HCT116 (cell line): Measurements from ENCODE around the gene SMCO4. TPM values are rescaled to one million over a fixed set of nuclear protein-coding genes. Genes with fewer than 3 reads are reported as not detected.

ENCODE experiments used
- ATAC-seq: fragments of 200-7000 bp; cut with Tn5 transposase; 2 replicates; pipeline ENCODE4 v1.9.1; 2020; ENCODE audit warnings: mild to moderate bottlenecking, moderate library complexity
- BruUV-seq: library from RNA; stranded (reverse); fragments of 400-500 nt; replicated peaks from 2 replicates; lab custom pipeline; 2021; lab: Mats Ljungman, UMichigan
- CTCF ChIA-PET: fragments of 300-600 bp; sonication (Branson Sonifier 250); formaldehyde crosslinking; loops from one replicate; lab custom pipeline; 2021; ENCODE audit warnings: antibody characterized with exemption; lab: Charles Lee
- POLR2A ChIA-PET: fragments of 300-600, 350-600 bp; sonication (Branson Sonifier 250); formaldehyde crosslinking; loops from one replicate; lab custom pipeline; 2021; ENCODE audit warnings: antibody characterized with exemption; lab: Charles Lee
- RAD21 ChIA-PET, 2 experiments: fragments of 300-600 bp; sonication (Branson Sonifier 250); formaldehyde crosslinking; loops; one replicate each; lab custom pipeline; 2023; ENCODE audit warnings: low total read pairs in 2 of 2; ENCODE audit not compliant: uncharacterized antibody in 2 of 2, unreplicated experiment in 2 of 2, low non-redundant PET in 1 of 2; lab: Charles Lee
- DNase-seq: peaks from one replicate; pipeline ENCODE4 v3.0.0-alpha.2; 2010; ENCODE audit warnings: low read depth, low spot score
- H2AFZ ChIP-seq: fragments of 200-600 bp; shearing (Covaris generic), sonication (generic); 2 replicates; pipeline ENCODE4 v1.6.1; 2017; ENCODE audit warnings: low read depth, mixed run types, mixed read lengths, antibody characterized with exemption, low read length; ENCODE audit not compliant: poor library complexity, severe bottlenecking
- H3K27ac ChIP-seq: 2 replicates; pipeline ENCODE4 v1.5.1; 2012; ENCODE audit warnings: low read depth, low read length
- H3K27me3 ChIP-seq: fragments of 200-600 bp; sonication (generic); 2 replicates; pipeline ENCODE4 v1.6.1; 2016; ENCODE audit warnings: mixed run types, low read length, mixed read lengths; ENCODE audit not compliant: insufficient read depth
- H3K36me3 ChIP-seq, 2 experiments: fragments of 200-500 bp in 1 of 2; fragments of 200-600 bp in 1 of 2; sonication (Bioruptor generic) in 1 of 2; sonication (generic) in 1 of 2; 2 replicates each; pipeline versions ENCODE4 v1.5.1 to v1.6.1; 2014 to 2016; ENCODE audit warnings: low read length in 2 of 2, inconsistent platforms in 1 of 2, mixed read lengths in 1 of 2, mixed run types in 1 of 2; ENCODE audit not compliant: insufficient read depth in 2 of 2, control insufficient read depth in 1 of 2
- H3K4me1 ChIP-seq, 2 experiments: fragments of 200-600 bp in 1 of 2; sonication (generic) in 1 of 2; 2 replicates each; pipeline versions ENCODE4 v1.5.1 to v1.6.1; 2012 to 2017; ENCODE audit warnings: low read length in 2 of 2, inconsistent platforms in 1 of 2, mild to moderate bottlenecking in 1 of 2, mixed read lengths in 1 of 2, mixed run types in 1 of 2, moderate library complexity in 1 of 2; ENCODE audit not compliant: insufficient read depth in 2 of 2, control insufficient read depth in 1 of 2
- H3K4me2 ChIP-seq: fragments of 200-600 bp; sonication (generic); 2 replicates; pipeline ENCODE4 v1.6.1; 2017; ENCODE audit warnings: mixed run types, low read length, mixed read lengths
- H3K4me3 ChIP-seq, 2 experiments: fragments of 200-600 bp in 1 of 2; sonication (generic) in 1 of 2; replicated peaks in 1 of 2; 2 replicates each; pipeline ENCODE4 v1.5.1; 2011 to 2016; ENCODE audit warnings: low read length in 2 of 2, control low read depth in 1 of 2, low read depth in 1 of 2, mild to moderate bottlenecking in 1 of 2, mixed read lengths in 1 of 2, mixed run types in 1 of 2
- H3K79me2 ChIP-seq: fragments of 200-600 bp; sonication (generic); 2 replicates; pipeline ENCODE4 v1.6.1; 2017; ENCODE audit warnings: mild to moderate bottlenecking, mixed run types, low read length, moderate library complexity, mixed read lengths; ENCODE audit not compliant: insufficient read depth
- H3K9ac ChIP-seq: fragments of 200-600 bp; sonication (generic); 2 replicates; pipeline ENCODE4 v1.6.1; 2016; ENCODE audit warnings: low read length, mixed read lengths
- H3K9me2 ChIP-seq: fragments of 200-600 bp; sonication (generic), shearing (Covaris generic); 2 replicates; pipeline ENCODE4 v1.6.1; 2017; ENCODE audit warnings: mixed run types, mild to moderate bottlenecking, moderate library complexity; ENCODE audit not compliant: insufficient read depth
- H3K9me3 ChIP-seq, 2 experiments: fragments of 200-500 bp in 1 of 2; fragments of 200-600 bp in 1 of 2; sonication (Bioruptor generic) in 1 of 2; sonication (generic) in 1 of 2; 2 replicates each; pipeline ENCODE4 v1.6.1; 2014 to 2017; ENCODE audit warnings: low read length in 2 of 2, mixed read lengths in 2 of 2, inconsistent platforms in 1 of 2, low read depth in 1 of 2, mild to moderate bottlenecking in 1 of 2, mixed run types in 1 of 2, moderate library complexity in 1 of 2; ENCODE audit not compliant: control insufficient read depth in 1 of 2, insufficient read depth in 1 of 2
- H4K20me1 ChIP-seq: fragments of 200-600 bp; sonication (generic), shearing (Covaris generic); 2 replicates; pipeline ENCODE4 v1.6.1; 2017; ENCODE audit warnings: mixed run types, mild to moderate bottlenecking, moderate library complexity; ENCODE audit not compliant: insufficient read depth
- CBX3 ChIP-seq: IDR thresholded peaks from 2 replicates; pipeline ENCODE4 v1.6.1; 2012; ENCODE audit warnings: low read depth
- CEBPB ChIP-seq: IDR thresholded peaks from 2 replicates; pipeline ENCODE4 v1.6.1; 2012; ENCODE audit warnings: low read depth
- EGR1 ChIP-seq: IDR thresholded peaks from 2 replicates; pipeline ENCODE4 v1.6.1; 2012; ENCODE audit warnings: low read depth
- EZH2 ChIP-seq: fragments of 200-600 bp; sonication (generic); IDR thresholded peaks from 2 replicates; pipeline ENCODE4 v1.6.1; 2017; ENCODE audit warnings: antibody characterized with exemption, mixed run types
- FOSL1 ChIP-seq: IDR thresholded peaks from 2 replicates; pipeline ENCODE4 v1.6.1; 2012; ENCODE audit warnings: low read depth
- JUND ChIP-seq: IDR thresholded peaks from 2 replicates; pipeline ENCODE4 v1.6.1; 2012
- POLR2A ChIP-seq: IDR thresholded peaks from 2 replicates; pipeline ENCODE4 v1.7.0; 2011; ENCODE audit warnings: borderline replicate concordance; ENCODE audit not compliant: insufficient read depth, insufficient read length; ENCODE audit errors: extremely low read depth
- POLR2AphosphoS5 ChIP-seq: IDR thresholded peaks from 2 replicates; pipeline ENCODE4 v1.6.1; 2011; ENCODE audit warnings: mild to moderate bottlenecking, low read depth, low read length, moderate library complexity
- RAD21 ChIP-seq: IDR thresholded peaks from 2 replicates; pipeline ENCODE4 v1.6.1; 2012; ENCODE audit warnings: low read depth, mild to moderate bottlenecking
- SIN3A ChIP-seq: IDR thresholded peaks from 2 replicates; pipeline ENCODE4 v1.6.1; 2012; ENCODE audit warnings: low read depth
- SRF ChIP-seq: IDR thresholded peaks from 2 replicates; pipeline ENCODE4 v1.6.1; 2012; ENCODE audit warnings: low read depth
- YY1 ChIP-seq: IDR thresholded peaks from 2 replicates; pipeline ENCODE4 v1.6.1; 2011; ENCODE audit warnings: low read length, low read depth, moderate library complexity, mild to moderate bottlenecking; ENCODE audit not compliant: insufficient replicate concordance; ENCODE audit errors: extremely low read depth
- ZFX ChIP-seq: fragments of 450-650 bp; IDR thresholded peaks from 2 replicates; pipeline ENCODE4 v1.6.1; 2017
- ZNF274 ChIP-seq: fragments of 200-500 bp; sonication (Bioruptor generic); IDR thresholded peaks from 2 replicates; pipeline ENCODE4 v1.6.1; 2014; ENCODE audit warnings: mild to moderate bottlenecking, low read depth, low read length, inconsistent platforms
- intact Hi-C: fragments of 100-400 bp; cut with micrococcal nuclease; formaldehyde crosslinking; loops from 2 replicates; pipeline ENCODE4 v1.10.0; 2022
- total RNA-seq: library from RNA; stranded (reverse); gene quantifications from one replicate; pipeline ENCODE4 v1.2.1, GENCODE V29; 2021; ENCODE audit not compliant: unreplicated experiment
- TF ChIP-seq, protein P1 (sequence below): IDR thresholded peaks from 2 replicates; pipeline ENCODE4 v1.6.1; 2012
- TF ChIP-seq, protein P2 (sequence below), 3 experiments: fragments of 200-600 bp in 1 of 3; sonication (generic) in 1 of 3; IDR thresholded peaks in 2 of 3; conservative IDR thresholded peaks in 1 of 3; 2 replicates each; pipeline ENCODE4 v1.5.1; 2012 to 2017; ENCODE audit warnings: low read depth in 2 of 3, low read length in 2 of 3, antibody characterized with exemption in 1 of 3, borderline replicate concordance in 1 of 3, control low read depth in 1 of 3, mild to moderate bottlenecking in 1 of 3, mixed read lengths in 1 of 3, mixed run types in 1 of 3, moderate library complexity in 1 of 3; ENCODE audit not compliant: insufficient read depth in 1 of 3
- TF ChIP-seq, protein P3 (sequence below): IDR thresholded peaks from 2 replicates; pipeline ENCODE4 v1.6.1; 2012; ENCODE audit warnings: low read depth
- TF ChIP-seq, protein P4 (sequence below): IDR thresholded peaks from 2 replicates; pipeline ENCODE4 v1.6.1; 2011; ENCODE audit warnings: mild to moderate bottlenecking, low read length, moderate library complexity; ENCODE audit not compliant: insufficient replicate concordance; ENCODE audit errors: extremely low read depth

The SMCO4 gene
- total RNA-seq, 1 experiment from 2014 or later = 23.1 TPM

DNA sequence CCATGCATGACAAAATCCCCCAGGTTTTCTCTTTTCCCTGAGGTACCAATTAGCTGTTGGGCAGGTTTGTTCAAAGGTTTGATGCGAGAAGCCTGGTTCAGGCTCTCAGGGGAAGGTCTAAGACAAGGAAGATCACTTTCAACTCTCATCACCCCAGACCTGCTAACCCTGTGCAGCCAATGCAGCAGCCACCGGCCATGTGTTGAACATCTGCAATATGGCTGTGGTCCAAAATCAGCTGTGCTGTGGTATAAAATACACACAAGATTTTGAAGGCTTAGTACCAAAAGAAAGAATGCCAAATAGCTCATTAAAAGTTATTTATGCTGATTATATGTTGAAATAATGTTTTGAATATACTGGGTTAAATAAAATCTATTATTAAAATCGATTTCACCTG lies 58.5 kb downstream of the SMCO4 start:
- Histone ChIP-seq H2AFZ (no peak overlapping the region), H3K9ac (no peak overlapping the region), H3K4me1 (no peaks in the 10 kb centered on the region), H3K27ac (no peak overlapping the region), H3K9me2 (no peaks in the 10 kb centered on the region), H3K79me2 (no peaks in the 10 kb centered on the region), H3K4me3 (no peak overlapping the region), H3K27me3 (no peaks in the 10 kb centered on the region), H3K9me3 (no peaks in the 10 kb centered on the region), H4K20me1 (no peaks in the 10 kb centered on the region), H3K36me3 (no peaks in the 10 kb centered on the region), H3K4me2 (no peak overlapping the region)
- TF ChIP-seq POLR2A = no peak
- TF ChIP-seq FOSL1 = no peak
- no peak for TF ChIP-seq CBX3
- no peak for TF ChIP-seq ZNF274
- TF ChIP-seq EGR1 = no peak
- TF ChIP-seq YY1 = no peak
- TF ChIP-seq, protein P1, sequence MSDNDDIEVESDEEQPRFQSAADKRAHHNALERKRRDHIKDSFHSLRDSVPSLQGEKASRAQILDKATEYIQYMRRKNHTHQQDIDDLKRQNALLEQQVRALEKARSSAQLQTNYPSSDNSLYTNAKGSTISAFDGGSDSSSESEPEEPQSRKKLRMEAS = no peak
- TF ChIP-seq SRF = no peak
- TF ChIP-seq, protein P2, sequence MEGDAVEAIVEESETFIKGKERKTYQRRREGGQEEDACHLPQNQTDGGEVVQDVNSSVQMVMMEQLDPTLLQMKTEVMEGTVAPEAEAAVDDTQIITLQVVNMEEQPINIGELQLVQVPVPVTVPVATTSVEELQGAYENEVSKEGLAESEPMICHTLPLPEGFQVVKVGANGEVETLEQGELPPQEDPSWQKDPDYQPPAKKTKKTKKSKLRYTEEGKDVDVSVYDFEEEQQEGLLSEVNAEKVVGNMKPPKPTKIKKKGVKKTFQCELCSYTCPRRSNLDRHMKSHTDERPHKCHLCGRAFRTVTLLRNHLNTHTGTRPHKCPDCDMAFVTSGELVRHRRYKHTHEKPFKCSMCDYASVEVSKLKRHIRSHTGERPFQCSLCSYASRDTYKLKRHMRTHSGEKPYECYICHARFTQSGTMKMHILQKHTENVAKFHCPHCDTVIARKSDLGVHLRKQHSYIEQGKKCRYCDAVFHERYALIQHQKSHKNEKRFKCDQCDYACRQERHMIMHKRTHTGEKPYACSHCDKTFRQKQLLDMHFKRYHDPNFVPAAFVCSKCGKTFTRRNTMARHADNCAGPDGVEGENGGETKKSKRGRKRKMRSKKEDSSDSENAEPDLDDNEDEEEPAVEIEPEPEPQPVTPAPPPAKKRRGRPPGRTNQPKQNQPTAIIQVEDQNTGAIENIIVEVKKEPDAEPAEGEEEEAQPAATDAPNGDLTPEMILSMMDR (IDR thresholded peaks at IDR 0.05 in 2 of 3, conservative IDR thresholded peaks at IDR 0.05 in 1 of 3; ENCODE audit: borderline replicate concordance in 1 of 3, insufficient read depth in 1 of 3, low read depth in 2 of 3, low read length in 2 of 3) = no peak
- no peak for TF ChIP-seq POLR2AphosphoS5
- no peak for TF ChIP-seq RAD21
- TF ChIP-seq, protein P3, sequence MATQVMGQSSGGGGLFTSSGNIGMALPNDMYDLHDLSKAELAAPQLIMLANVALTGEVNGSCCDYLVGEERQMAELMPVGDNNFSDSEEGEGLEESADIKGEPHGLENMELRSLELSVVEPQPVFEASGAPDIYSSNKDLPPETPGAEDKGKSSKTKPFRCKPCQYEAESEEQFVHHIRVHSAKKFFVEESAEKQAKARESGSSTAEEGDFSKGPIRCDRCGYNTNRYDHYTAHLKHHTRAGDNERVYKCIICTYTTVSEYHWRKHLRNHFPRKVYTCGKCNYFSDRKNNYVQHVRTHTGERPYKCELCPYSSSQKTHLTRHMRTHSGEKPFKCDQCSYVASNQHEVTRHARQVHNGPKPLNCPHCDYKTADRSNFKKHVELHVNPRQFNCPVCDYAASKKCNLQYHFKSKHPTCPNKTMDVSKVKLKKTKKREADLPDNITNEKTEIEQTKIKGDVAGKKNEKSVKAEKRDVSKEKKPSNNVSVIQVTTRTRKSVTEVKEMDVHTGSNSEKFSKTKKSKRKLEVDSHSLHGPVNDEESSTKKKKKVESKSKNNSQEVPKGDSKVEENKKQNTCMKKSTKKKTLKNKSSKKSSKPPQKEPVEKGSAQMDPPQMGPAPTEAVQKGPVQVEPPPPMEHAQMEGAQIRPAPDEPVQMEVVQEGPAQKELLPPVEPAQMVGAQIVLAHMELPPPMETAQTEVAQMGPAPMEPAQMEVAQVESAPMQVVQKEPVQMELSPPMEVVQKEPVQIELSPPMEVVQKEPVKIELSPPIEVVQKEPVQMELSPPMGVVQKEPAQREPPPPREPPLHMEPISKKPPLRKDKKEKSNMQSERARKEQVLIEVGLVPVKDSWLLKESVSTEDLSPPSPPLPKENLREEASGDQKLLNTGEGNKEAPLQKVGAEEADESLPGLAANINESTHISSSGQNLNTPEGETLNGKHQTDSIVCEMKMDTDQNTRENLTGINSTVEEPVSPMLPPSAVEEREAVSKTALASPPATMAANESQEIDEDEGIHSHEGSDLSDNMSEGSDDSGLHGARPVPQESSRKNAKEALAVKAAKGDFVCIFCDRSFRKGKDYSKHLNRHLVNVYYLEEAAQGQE = no peak
- TF ChIP-seq CEBPB = no peak
- TF ChIP-seq EZH2 = no peak
- TF ChIP-seq SIN3A = no peak
- TF ChIP-seq, protein P4, sequence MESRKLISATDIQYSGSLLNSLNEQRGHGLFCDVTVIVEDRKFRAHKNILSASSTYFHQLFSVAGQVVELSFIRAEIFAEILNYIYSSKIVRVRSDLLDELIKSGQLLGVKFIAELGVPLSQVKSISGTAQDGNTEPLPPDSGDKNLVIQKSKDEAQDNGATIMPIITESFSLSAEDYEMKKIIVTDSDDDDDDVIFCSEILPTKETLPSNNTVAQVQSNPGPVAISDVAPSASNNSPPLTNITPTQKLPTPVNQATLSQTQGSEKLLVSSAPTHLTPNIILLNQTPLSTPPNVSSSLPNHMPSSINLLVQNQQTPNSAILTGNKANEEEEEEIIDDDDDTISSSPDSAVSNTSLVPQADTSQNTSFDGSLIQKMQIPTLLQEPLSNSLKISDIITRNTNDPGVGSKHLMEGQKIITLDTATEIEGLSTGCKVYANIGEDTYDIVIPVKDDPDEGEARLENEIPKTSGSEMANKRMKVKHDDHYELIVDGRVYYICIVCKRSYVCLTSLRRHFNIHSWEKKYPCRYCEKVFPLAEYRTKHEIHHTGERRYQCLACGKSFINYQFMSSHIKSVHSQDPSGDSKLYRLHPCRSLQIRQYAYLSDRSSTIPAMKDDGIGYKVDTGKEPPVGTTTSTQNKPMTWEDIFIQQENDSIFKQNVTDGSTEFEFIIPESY = no peak
- no peak for TF ChIP-seq ZFX
- no peak for TF ChIP-seq JUND
- POLR2A ChIA-PET = no interaction called here
- intact Hi-C loops = loop anchor here (1.0 kb wide), 1 partner anchor 24 kb away; no protein-coding TSS in a partner anchor
- CTCF ChIA-PET = no interaction called here
- no peak for ATAC-seq
- no peak for DNase-seq
- RAD21 ChIA-PET = no interaction called here
- no TSS peak for BruUV-seq
